Anterior cingulate cortex (tissue), 58 donors: ENCODE results near the gene OR7D2.

ENCODE experiments used
- DNase-seq, 58 donors: peaks; one replicate each; lab custom pipeline; 2025; lab: John Stamatoyannopoulos, UW

Gene OR7D2

DNA sequence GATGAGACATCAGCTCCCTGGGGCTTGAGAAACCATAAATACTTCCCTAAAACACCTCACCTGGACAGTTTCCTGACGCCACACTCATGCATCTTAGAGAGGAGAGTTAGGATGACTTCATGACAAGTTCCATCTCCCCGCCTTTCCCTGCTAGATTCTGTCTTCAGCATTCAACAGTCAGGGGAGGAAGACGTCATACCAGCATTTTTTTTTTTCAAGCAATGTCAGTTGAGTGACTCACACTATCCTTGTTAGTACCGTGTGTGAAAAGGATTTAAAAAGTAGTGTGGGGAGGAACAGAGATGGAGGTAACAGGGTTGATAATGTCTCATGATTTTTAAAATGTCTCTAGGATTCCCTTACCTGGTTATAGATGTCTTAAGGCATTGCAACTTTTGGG lies at the start of gene OR7D2:
Gene OR7D2, plus strand, starts transcription at position 79 of the 400 bp plus-strand sequence. CDS start 6,803 bp downstream, outside the sequence.
- DNase-seq, result no peak

DNA sequence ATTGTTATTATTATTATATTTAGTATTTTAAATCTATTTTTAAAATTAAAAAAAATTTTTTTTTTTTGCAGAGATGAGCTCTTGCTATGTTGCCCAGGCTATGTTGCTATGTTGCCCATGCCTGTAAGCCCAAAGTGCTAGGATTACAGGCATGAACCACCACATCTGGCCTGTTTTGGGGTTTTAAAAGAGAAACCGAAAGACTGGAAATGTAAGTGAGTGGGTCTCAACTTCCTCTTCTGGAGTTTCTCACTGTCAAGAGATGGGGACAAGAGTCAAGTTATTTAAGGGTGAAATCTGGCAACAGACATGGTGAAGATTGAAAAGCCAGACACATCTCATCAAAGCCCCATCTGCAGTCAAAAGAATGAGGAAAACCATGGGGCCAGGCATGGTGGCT lies 47.8 kb upstream of the OR7D2 start:
- DNase-seq, result no peak

DNA sequence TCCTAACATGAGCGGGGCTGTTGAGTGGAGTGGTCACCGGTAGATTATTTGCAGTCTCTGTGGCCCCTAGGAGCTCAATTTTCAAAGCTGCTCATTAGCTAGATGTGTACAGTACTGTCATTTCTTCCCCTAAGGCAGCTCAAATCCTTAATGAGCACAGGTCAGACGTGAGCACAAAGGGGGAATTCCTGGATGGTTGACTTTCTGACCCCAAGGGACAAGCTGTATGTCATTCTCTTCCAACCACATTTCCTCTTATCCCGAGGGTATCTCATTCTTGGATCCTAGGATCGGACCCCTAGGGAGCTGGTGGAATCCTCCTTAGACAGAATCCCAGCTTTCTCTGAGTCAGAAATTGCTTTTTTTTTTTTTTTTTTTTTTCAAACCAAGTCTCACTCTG lies 46.4 kb upstream of the OR7D2 start:
- DNase-seq, result no peak

DNA sequence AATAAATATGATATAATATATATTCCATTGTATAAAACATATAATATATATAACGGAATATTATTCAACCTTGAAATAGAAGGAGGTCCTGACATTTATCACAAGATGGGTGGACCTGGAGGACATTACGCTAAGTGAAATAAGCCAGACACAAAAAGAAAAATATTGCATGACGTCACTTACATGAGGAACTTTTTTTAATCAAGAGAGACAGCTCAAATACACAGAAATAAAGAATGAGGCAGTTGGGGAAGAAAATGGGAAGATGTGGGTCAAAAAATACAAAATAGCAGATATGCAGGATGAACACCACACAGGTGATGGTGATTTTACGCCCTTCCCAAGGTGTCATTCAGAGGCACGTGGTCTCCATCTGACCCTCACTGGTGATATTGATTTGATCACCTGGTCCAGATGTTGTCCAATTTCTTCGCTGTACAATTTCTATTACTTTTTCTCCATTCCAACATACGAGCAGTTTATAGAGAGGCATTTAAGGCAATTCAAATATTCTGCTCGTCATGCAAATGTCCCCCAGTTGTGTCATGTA lies 39.1 kb upstream of the OR7D2 start:
- peak in 3 of 58 donors; percentile 7 to 46 (median 46) for DNase-seq

DNA sequence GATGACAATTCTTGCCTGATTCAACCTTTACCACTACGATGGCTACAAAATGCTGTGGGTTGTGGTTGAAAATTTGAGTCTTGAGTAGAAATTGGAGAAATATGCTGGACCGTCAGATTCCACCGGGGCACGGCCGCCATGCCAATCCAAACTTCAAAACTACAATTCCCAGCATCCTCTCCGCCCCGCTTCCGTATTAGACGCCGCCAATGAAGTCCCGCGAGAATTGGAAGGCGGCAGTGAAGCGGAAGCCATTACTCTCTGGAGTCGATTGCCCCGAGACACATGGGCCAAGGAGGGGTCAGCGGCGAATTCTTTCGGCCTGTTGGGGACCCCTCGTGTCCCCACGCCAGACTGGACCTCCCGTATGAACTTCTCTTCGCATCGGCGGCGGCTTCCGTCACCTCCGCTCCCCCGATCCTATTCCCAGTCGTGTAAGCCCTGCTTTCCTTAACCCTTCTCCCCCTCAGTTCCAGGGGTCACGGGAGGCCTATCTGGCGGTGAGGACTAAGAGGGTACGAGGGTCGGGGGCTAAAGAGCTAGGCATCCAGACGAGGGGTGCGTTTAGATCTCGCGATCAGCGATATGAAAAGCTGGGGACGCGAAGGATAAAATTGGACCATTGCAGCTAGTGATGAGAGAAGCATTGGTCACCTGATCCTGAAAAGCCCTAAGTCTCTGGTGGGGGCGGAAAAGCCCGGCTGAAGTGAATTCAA lies 38.5 kb upstream of the OR7D2 start, which contains the start of gene ZNF317:
Gene ZNF317, plus strand, starts transcription at position 239 of the 716 bp plus-strand sequence. CDS start 15,620 bp downstream, outside the sequence.
- DNase-seq, result peak in 57 of 58 donors; percentile 24 to 92 (median 83)

DNA sequence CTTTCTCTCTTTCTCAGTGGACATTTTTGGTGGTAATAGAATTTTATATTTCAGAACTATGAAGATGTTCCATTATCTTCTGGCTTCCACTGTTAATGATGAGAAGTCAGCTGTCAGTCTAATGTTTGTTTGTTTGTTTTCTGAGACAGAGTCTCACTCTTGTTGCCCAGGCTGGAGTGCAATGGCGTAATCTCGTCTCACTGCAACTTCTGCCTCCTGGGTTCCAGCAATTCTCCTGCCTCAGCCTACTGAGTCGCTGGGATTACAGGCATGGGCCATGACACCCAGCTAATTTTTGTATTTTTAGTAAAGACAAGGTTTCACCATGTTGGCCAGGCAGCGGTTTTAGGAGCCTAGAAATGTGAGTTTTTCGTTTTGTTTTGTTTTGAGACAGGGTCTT lies 33.9 kb upstream of the OR7D2 start:
- DNase-seq, result no peak

DNA sequence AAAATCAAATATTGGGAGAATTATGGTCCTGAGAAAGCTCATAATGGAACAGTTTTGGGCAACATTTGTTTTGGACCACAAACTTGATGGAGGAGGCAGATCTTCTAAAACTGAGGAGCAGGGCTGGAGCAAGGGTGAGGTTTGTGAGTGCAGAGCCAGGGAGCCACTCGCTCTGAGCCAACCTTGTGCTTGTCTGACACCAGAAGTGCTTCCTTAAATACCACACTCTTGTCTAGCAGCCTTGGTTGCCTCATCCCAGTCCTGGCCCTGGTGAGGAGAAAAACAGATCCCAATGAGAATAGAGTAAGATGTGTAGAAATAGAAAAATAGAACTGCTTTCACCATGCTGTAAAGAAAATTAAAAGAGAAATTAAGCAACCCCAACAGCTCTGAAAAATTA lies 31.9 kb upstream of the OR7D2 start:
- DNase-seq, result no peak

DNA sequence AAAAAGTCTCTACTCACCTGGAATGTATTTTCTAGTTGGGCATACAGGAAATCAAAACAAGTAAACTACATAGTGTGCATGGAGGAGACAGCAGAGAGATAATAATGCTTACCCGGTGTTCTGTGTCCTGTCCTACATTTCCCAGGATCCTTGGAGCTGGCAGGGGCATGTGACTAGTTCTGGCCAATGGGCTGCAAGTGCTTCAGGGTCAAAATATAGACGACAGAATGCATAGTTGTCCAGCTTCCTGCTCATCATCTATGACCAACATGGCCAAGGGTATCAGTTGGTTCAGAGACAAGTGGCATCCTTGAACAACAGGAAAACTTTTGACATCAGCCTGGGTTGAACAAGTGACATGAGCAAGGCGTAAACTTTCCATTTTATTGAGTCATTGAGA lies 30.1 kb upstream of the OR7D2 start:
- no peak for DNase-seq

DNA sequence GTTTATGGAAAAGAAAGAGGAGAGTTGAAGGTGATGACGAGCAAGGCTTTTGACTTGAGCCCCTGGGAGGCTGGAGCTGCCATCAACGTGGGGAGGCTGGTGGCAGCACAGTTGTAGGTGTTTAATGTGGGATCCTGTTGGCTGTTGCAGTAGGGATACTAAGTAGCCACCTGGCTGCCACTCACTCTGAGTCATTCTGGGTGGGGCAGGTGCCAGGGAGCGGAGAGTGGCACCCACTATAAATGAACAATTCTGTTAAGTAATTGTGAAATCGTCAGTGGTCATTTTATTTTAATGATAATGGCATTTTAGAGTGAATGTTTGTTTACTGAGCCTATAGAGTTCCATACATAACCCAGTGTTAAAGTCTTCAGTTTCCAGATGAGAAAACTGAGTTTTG lies 28.8 kb upstream of the OR7D2 start:
- no peak for DNase-seq

DNA sequence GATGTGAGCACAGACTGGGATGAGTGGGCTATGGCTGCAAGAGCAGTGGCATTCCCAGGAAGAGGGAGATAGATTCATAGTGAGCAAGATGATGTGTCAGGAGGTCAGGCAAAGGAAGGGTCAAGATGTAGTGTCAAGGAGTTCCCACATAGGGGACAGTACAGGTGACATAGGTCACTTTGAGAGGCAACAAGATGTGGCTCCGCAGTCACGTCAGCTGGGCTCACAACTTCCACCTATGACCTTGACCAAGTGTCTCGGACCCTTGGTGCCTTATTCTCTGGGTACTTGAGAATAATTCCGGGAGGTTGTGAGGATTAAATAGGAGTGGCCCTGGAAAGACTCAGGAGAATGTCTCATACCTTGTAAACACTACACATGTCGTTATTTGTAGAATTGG lies 28.1 kb upstream of the OR7D2 start:
- no peak for DNase-seq

DNA sequence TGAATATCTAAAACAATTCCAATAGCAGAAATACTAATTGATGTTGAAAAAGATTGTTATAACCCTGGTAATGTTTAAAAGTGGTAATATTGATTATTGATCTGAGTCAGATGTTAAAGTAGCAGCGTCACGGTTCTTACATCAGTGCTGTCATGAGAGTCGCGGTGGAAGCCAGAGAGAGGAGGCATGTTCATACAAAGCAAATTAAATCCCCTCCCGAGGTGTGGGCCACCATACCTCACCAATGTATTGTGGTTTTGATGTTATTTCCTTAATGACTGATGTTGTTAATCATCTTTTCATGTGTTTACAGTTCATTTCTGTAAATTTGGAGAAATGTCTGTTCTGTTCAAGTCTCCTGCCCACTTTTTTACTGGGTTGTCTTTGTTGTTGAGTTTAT lies 27.4 kb upstream of the OR7D2 start:
- no peak for DNase-seq

DNA sequence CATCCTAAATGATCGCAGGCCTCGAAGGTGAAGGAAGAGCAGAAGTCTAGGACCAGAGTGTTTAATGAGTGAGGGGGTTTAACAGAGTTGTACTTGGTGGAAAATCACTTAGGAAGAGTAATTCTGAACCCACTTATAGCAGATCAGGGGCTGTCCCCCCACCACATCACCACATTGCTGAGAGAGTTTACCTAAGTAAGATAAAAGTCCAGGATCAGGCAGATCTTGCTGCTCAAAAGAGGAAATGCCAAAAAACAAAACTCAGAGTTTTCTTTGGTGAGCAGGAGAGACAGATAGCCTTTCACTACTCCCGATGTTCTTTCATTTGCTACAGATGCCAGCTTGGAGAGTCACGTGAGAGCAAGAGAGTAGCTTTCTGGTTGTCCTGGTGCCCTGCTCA lies 23.2 kb upstream of the OR7D2 start:
- no peak for DNase-seq

DNA sequence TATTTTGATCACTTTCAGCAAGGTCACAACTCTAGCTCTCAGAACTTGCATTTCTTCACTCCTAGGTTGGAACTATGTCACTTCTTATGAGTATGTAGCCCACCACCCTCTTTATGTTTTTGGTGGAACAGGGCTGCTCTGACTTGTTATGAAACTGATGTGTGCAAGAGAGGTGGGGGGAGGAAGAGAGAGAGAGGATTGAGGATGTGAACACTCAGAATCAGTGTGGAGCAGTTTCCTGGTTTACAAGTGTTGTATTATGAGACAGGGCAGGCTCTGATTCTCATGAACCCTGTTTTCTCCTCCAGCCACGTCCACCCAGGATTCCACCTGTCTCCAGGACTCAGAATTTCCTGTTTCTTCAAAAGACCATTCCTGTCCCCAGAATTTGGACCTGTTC lies 22.5 kb upstream of the OR7D2 start:
- DNase-seq, result no peak

DNA sequence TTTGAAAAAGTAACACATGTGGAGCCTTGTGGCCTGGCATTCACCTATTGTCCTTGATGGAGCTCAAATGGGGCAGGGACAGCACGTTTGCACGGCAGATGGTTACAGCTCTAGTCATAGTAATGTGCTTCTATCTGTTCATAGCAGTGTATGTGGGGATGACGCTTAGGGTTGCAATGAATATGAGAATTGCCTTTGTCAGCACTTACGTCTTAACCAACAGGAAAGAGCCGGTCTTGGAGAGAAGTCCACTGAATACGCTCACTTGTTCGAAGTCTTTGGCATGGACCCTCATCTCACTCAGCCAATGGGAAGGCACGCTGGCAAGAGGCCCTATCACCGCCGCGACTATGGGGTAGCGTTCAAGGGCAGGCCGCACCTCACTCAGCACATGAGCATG lies 18.9 kb upstream of the OR7D2 start:
- no peak for DNase-seq

DNA sequence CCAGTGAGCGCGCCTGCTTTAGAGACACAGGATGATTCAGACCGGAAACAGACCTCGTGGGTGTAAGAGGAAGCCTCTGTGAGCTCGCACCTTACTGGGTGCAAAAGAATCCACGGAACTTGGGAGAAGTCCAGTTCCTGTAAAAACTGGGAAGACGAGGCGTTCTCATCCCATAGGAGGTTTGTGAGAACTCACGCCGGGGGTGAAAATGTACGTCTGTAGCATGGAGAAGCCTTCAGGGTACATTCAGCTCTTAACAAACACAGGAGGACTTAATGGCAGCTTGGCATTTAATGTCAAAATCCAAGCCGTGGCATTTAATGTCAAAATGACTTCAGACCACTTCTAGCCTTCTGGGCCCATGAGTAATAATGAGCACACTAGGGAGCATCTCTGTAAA lies 17.4 kb upstream of the OR7D2 start:
- DNase-seq, result no peak

DNA sequence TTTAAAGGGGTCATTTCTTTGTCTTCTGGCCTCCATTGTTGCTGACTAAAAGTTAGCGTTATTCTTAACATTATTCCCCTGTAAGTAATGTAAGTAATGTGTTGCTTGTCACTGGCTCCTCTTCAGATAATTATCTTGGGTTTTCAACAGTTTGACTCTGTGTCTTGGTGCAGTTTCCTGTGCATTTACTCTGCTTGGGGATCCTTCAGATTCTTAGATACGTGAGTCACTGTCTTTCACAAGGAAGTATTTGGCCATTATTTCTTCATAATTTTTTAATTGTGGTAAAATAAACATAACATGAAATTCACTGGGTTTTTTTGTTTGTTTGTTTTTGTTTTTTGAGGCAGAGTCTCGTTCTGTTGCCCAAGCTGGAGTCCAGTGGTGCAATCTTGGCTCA lies 13.5 kb upstream of the OR7D2 start:
- DNase-seq, result no peak

DNA sequence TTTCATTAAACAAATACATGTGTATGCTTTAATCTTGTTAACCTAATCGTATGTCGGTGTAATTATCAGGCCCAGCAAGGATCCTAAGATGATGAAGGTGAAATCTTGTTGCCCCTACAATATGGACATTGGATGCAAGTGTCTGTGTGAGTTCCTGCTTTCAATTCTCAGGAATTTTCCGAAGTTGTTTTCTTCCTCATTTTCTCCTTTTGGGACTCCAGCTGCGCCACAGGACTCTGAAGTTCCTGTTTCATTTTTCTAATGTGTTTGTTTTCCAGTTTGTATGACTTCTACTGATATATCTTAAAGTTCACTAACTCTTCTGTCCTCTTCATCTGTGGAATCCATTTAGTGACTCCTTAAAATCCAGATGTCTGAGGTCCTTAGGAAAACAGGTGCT lies 11.9 kb upstream of the OR7D2 start:
- no peak for DNase-seq

DNA sequence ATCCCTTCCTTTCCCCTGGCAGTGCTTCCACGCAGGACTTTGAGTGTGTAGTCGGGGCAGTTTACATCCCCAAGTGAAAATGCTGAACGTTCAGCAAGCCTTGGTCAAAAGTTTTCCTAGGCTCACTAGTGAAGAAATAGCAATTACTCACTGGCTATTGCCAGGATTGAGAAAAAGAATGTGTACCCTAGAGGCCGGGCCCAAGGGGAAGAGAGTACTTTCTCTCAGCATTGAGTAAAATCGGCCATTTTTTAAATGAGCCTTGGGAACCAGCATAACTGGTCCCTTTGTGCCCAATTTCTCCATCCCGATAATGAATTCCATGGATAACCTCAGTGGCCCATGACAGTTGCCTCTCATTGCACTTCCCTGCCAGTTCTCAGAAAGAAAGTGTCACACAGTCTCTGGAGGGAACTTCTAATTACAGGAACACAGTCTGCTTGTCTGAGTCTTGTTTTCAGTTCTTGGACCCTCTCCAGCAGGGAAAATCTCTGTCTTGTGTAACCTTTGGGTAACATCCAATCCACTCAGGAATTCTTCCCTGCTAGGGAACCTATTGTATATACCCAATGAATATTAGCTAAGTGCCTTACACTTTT lies 7.3 kb upstream of the OR7D2 start:
- DNase-seq, result no peak

DNA sequence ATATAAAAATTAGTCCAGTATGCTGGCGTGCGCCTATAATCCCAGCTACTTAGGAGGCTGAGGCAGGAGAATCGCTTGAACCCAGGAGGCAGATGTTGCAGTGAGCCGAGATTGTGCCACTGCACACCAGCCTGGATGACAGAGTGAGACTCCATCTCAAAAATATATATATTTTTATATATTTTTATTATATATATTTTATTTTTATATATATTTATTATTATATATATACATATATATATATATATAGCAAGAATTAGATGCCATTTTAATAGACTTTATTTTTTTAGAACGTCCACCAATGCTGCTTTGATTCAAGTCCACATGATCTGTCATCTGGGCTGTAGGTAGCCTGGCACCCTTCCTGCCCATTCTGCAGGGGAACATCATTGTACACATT lies 3.5 kb upstream of the OR7D2 start:
- no peak for DNase-seq

DNA sequence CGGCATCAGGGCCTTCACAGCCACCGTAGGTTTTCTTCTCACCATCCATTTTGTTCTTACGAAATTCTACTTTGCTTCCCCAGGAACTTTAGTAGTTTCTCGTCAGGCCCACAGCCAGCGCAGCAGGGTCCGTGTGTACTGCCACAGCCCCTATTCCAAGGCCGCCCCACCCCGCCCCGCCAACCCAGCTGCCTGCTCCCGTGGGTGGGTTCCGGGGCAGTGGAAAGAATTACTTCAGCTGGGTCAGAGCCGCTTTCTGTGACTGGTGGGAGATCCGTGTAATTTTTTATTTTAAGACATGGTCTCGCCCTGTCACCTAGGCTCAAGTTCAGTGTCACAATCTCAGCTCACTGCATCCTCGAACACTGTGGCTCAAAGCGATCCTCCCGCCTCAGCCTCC lies 4.2 kb downstream of the OR7D2 start:
- no peak for DNase-seq

DNA sequence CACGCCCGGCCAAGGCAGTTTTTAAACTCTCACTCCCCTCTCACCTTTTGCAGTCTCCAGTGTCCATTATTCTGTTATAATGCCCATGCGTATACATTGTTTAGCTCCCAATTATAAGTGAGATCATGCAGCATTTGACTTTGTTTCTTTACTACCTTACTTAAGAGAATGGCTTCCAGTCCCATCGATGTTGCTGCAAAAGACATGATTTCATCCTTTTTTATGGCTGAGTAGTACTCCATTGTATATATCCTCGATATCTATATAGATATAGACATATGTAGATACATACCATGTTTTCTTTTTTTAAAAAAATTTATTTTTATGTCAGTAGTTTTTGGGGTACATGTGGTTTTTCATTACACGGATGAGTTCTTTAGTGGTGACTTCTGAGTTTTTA lies 8.4 kb downstream of the OR7D2 start:
- no peak for DNase-seq

DNA sequence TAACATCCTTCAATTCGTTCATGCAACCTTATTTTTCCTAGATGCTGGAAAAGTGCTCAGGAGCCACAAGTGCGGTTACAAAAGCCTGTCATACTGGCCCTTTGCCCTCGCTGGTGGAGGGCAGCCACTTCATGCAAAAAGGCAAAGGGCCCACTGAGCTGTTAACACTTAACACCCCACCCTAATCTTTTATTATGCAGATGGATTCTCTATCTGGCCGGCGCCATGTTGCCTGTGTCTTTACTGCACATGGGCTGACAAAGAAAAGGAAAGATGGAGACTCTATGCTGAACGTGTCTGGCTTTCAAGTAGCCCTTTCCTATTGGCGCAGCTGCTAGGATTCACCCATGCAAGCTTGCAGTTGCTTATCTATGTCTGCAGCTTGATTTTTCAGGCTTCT lies 10.8 kb downstream of the OR7D2 start:
- no peak for DNase-seq
